ENCODE measurements around the gene PYHIN1.

PYHIN1 gene

GRCh38 chr1:159015440-159015909 lies 84.1 kb downstream of the PYHIN1 start:
- peak; percentile 86 for DNase-seq

DNA sequence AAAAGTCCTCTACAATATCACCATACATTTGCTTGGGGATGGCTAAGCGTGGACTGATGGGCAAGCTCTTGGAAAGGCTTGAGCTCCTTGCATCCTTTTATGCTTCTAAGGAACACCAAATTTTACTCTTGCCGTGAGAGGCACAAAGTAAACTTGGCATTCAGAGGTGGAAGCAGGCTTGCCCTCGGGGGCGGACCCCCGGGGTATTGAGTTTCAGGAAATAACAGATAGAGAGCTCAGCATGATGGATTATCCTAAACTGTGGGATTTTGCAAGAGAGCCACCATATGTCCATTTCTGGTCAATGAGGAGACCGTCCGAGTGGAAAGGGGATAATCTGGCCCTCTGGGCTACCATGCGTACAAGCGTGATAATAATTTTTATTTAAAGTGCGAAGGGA lies 92.4 kb downstream of the PYHIN1 start:
- no peak for DNase-seq

GRCh38 chr1:159025043-159025442 lies 93.7 kb downstream of the PYHIN1 start:
- no peak for DNase-seq

All from hematopoietic multipotent progenitor cell treated with erythropoietin and hydrocortisone succinate and interleukin-3 and kit ligand, for 6 days (in vitro differentiated cells).